RWPE1 (cell line): ENCODE data around the gene CLVS2.

ENCODE experiments used
- CTCF ChIA-PET: fragments of 350-600 bp; sonication (Branson Sonifier 250); formaldehyde crosslinking; extraction: SDS; loops from one replicate; lab custom pipeline; 2021; lab: Yijun Ruan, JAX
- POLR2A ChIA-PET: fragments of 400-600 bp; formaldehyde crosslinking; extraction: SDS; loops from one replicate; lab custom pipeline; 2020; ENCODE audit warnings: antibody characterized with exemption; ENCODE audit not compliant: low non-redundant PET; lab: Yijun Ruan, JAX
- DNase-seq: peaks from one replicate; pipeline ENCODE4 v3.0.0; 2012; ENCODE audit warnings: low spot score
- H3K27ac ChIP-seq: fragments of 450-650 bp; 2 replicates; pipeline ENCODE4 v1.5.1; 2017
- TF ChIP-seq, protein P1 (sequence below): fragments of 450-650 bp; conservative IDR thresholded peaks from 2 replicates; pipeline ENCODE4 v1.5.1; 2017; ENCODE audit warnings: low read depth, mild to moderate bottlenecking

The CLVS2 gene

DNA sequence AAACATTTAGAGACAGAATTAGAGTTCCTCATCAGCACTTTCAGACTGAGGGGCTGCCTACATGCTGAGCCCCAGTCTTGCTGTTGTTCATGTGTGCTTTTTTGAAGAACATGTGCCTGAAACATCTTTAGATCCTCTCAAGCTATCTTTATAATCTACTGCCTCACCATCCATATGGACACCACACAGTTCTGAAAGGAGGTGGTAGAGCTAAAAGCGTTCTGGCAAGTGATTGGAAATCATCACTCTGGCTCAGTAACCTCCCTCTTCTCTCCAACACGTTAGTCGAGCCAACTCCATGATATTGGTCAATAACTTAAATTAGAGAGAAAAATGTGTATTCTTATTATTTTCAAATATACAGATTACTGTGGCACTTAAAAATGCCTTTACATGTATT, 40.6 kb downstream of the CLVS2 start:
- H3K27ac ChIP-seq = no peak overlapping the region
- POLR2A ChIA-PET = no interaction called here
- CTCF ChIA-PET = no interaction called here
- TF ChIP-seq, protein P1, sequence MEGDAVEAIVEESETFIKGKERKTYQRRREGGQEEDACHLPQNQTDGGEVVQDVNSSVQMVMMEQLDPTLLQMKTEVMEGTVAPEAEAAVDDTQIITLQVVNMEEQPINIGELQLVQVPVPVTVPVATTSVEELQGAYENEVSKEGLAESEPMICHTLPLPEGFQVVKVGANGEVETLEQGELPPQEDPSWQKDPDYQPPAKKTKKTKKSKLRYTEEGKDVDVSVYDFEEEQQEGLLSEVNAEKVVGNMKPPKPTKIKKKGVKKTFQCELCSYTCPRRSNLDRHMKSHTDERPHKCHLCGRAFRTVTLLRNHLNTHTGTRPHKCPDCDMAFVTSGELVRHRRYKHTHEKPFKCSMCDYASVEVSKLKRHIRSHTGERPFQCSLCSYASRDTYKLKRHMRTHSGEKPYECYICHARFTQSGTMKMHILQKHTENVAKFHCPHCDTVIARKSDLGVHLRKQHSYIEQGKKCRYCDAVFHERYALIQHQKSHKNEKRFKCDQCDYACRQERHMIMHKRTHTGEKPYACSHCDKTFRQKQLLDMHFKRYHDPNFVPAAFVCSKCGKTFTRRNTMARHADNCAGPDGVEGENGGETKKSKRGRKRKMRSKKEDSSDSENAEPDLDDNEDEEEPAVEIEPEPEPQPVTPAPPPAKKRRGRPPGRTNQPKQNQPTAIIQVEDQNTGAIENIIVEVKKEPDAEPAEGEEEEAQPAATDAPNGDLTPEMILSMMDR = no peak
- DNase-seq = no peak

DNA sequence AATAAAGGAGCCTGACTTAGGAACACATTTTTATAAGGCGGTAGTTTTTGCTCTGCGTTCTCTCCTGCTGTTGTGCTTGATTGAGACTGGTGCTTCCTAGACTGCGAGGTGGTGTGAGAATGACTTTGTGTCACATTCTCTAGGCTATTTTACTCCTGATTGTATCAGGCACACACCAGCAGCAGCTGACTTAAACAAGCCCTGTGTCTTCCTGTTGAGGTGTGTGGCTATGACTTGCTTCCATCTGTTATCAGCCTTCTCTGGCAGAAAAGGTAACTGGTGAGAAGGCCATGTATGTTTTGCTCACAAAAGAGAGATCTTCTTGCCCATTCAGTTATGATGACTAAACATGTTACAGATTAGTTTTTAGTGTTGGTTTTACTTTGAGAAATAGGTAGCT, 43.4 kb downstream of the CLVS2 start:
- ChIA-PET POLR2A (no interaction called here), CTCF (no interaction called here)

DNA sequence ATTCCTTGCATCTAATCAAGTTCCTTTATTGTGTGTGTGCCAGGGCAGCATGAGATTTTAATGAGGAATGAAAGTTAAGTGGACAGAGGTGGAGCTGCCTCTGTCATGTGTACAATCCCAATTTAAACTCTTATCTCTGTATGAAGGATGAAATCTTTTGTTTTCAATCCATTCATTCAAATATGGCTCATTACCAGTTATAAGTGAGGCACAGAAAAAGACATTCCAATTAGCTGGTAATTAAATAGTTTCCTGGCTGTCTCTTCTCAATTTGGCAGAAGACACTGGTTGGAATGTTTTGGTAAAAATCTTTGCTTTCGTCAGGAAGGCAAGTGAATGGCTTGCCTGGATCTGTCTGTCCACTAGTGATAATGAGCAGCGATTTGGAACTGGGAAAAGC, 46.4 kb downstream of the CLVS2 start:
- no peak for DNase-seq
- TF ChIP-seq, protein P1 = no peak
- ChIA-PET POLR2A (no interaction called here), CTCF (no interaction called here)
- no peak overlapping the region for H3K27ac ChIP-seq

More for the DNA sequence above, 43.4 kb downstream of the CLVS2 start:
- no peak for DNase-seq
- TF ChIP-seq, protein P1 = no peak
- H3K27ac ChIP-seq = no peak overlapping the region

DNA sequence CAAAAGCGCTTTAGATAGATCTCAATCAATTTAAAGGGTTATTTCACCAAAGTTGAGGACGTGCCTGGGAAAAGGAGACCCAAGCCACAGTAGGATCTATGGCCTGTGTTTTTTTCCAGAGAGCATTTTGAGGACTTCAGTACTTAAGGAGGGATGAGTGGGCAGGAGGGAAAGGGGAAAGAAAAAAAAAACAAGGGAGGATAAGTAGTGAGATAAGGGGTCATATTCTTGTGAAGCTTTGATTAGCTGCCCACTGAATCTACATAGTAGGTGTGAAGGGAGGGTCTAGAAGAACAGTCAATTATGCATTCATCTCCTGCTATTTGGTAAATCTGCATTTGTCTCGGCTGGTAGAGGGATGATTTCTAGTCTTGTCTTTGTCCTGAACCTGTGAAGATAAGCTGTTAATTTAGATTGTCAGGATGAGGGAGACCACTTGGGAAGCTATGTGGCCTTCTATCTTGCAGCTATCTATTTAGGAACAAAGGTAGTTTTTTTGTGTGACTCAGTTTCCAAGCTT, 48.4 kb downstream of the CLVS2 start:
- ChIA-PET CTCF (interaction anchor here (0.6 kb wide), 1 partner anchor 441 kb away, joined by 4 read pairs; no protein-coding TSS in a partner anchor), POLR2A (no interaction called here)
- DNase-seq = no peak
- no peak overlapping the region for H3K27ac ChIP-seq
- TF ChIP-seq, protein P1 = no peak

DNA sequence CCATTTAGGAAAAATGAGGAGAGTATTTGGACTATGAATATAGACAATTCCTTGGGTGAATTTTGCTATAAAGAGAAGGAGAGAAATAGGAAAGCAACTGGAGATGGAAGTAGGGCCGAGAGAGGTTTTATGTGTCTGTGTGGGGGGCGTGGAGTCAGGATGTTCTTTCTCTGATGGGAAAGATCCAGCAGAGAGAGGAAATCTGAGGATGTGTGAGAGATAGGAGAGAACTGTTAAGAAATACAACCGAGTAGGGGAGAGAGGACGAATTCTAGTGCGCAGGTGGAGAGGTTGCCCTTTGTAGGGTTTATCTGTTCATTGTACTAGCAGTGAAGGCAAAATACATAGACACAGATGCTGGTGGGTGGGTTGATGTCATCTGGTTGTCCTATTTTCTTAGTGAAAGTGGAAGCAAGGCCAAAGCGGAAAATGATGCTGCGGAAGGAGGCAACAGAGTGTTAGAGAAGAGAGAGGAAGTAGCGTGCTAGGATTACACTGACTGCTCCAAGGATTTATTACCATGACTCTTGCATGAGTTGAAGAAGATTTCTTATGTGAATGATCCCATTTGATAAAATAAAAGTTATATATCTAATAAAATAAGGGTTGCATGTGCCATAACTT, 57.7 kb downstream of the CLVS2 start:
- ChIA-PET CTCF (no interaction called here), POLR2A (no interaction called here)
- DNase-seq = no peak
- H3K27ac ChIP-seq = no peak overlapping the region
- TF ChIP-seq, protein P1 = no peak

DNA sequence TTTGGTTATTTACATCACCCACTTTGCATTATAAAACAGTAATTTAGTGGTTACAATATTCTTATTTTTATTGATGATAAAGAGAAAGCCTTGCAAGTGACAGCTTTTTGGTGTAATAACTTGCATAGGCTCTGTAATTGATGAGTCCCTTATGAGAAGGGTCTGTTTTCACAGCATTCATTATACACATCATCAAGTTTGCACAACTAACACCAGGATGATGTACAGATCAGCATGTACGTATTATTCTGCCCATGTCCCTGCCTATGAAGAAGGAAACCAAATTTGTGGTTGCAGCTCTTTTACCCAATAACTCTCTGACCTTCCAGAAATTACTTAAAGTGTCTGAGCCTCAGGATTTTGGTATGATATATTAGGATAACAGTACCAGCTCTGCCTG, 59.2 kb downstream of the CLVS2 start:
- no peak overlapping the region for H3K27ac ChIP-seq
- DNase-seq = no peak
- CTCF ChIA-PET = no interaction called here
- POLR2A ChIA-PET = no interaction called here
- TF ChIP-seq, protein P1 = no peak
